HepG2 (cell line): ENCODE data around the gene FXYD4. TPM values are rescaled to one million over a fixed set of nuclear protein-coding genes. Genes with fewer than 3 reads are reported as not detected.

Experiments used
- ATF6 ChIP-seq: sonication (generic); formaldehyde crosslinking; conservative IDR thresholded peaks from 2 replicates; pipeline ENCODE4 v1.4.0; 2020; ENCODE audit warnings: missing genetic modification reagents
- BORCS8-MEF2B ChIP-seq: sonication (generic); formaldehyde crosslinking; IDR thresholded peaks from 2 replicates; pipeline ENCODE4 v1.8.0; 2022; ENCODE audit warnings: mild to moderate bottlenecking, missing genetic modification reagents
- ETV5 ChIP-seq: IDR thresholded peaks from 2 replicates; pipeline ENCODE4 v1.6.1; 2018; ENCODE audit warnings: missing biosample characterization, missing genetic modification reagents, inconsistent platforms, borderline replicate concordance
- GFI1 ChIP-seq: sonication (generic); formaldehyde crosslinking; IDR thresholded peaks from 2 replicates; pipeline ENCODE4 v1.5.0; 2020; ENCODE audit warnings: missing genetic modification reagents, mild to moderate bottlenecking, borderline replicate concordance
- HOXA3 ChIP-seq: sonication (generic); formaldehyde crosslinking; IDR thresholded peaks from 2 replicates; pipeline ENCODE4 v1.5.0; 2020; ENCODE audit warnings: missing genetic modification reagents
- KMT2B ChIP-seq: IDR thresholded peaks from 2 replicates; pipeline ENCODE4 v1.6.1; 2016; ENCODE audit warnings: missing genetic modification reagents, missing compliant biosample characterization
- MEIS2 ChIP-seq: sonication (generic); formaldehyde crosslinking; IDR thresholded peaks from 2 replicates; pipeline ENCODE4 v1.9.0; 2021; ENCODE audit warnings: mild to moderate bottlenecking, missing genetic modification reagents
- NFIB ChIP-seq: sonication (generic); formaldehyde crosslinking; IDR thresholded peaks from 2 replicates; pipeline ENCODE4 v1.9.0; 2021; ENCODE audit warnings: missing genetic modification reagents, mild to moderate bottlenecking, borderline replicate concordance
- NFRKB ChIP-seq: fragments of 450-650 bp; IDR thresholded peaks from 2 replicates; pipeline ENCODE4 v1.6.1; 2017
- PHF8 ChIP-seq: sonication (generic); formaldehyde crosslinking; IDR thresholded peaks from 2 replicates; pipeline ENCODE4 v1.5.0; 2020; ENCODE audit warnings: missing genetic modification reagents
- POGZ ChIP-seq: sonication (generic); formaldehyde crosslinking; IDR thresholded peaks from 2 replicates; pipeline ENCODE4 v1.4.0; 2020; ENCODE audit warnings: mild to moderate bottlenecking, missing genetic modification reagents
- RXRA ChIP-seq: sonication (generic); formaldehyde crosslinking; IDR thresholded peaks from 2 replicates; pipeline ENCODE4 v1.5.1; 2020; ENCODE audit warnings: missing genetic modification reagents
- SSRP1 ChIP-seq: IDR thresholded peaks from 2 replicates; pipeline ENCODE4 v1.6.1; 2016; ENCODE audit warnings: control low read depth
- TFDP1 ChIP-seq: IDR thresholded peaks from 2 replicates; pipeline ENCODE4 v1.6.1; 2016; ENCODE audit warnings: missing compliant biosample characterization, missing genetic modification reagents, borderline replicate concordance
- TRIM24 ChIP-seq: sonication (generic); formaldehyde crosslinking; IDR thresholded peaks from 2 replicates; pipeline ENCODE4 v1.8.0; 2022; ENCODE audit warnings: mild to moderate bottlenecking, missing genetic modification reagents
- ZNF446 ChIP-seq: sonication (generic); formaldehyde crosslinking; IDR thresholded peaks from 2 replicates; pipeline ENCODE4 v1.5.0; 2020; ENCODE audit warnings: mild to moderate bottlenecking, missing genetic modification reagents
- ZNF616 ChIP-seq: sonication (generic); formaldehyde crosslinking; IDR thresholded peaks from 2 replicates; pipeline ENCODE4 v1.5.0; 2020; ENCODE audit warnings: low read depth, mild to moderate bottlenecking, missing genetic modification reagents
- ZNF670 ChIP-seq: sonication (generic); formaldehyde crosslinking; IDR thresholded peaks from 2 replicates; pipeline ENCODE4 v1.8.0; 2022; ENCODE audit warnings: mild to moderate bottlenecking, missing genetic modification reagents, borderline replicate concordance
- ZNF784 ChIP-seq: sonication (generic); formaldehyde crosslinking; IDR thresholded peaks from 2 replicates; pipeline ENCODE4 v1.5.1; 2020; ENCODE audit warnings: missing genetic modification reagents, mild to moderate bottlenecking, borderline replicate concordance
- ZNF800 ChIP-seq: sonication (generic); formaldehyde crosslinking; IDR thresholded peaks from 2 replicates; pipeline ENCODE4 v1.4.0; 2020; ENCODE audit warnings: missing genetic modification reagents
- ZSCAN30 ChIP-seq: sonication (generic); formaldehyde crosslinking; IDR thresholded peaks from 2 replicates; pipeline ENCODE4 v1.5.0; 2020; ENCODE audit warnings: mild to moderate bottlenecking, missing genetic modification reagents
- polyA plus RNA-seq, 8 experiments: library from polyadenylated mRNA; depleted of rRNA in 3 of 8; stranded (reverse) in 7 of 8; unstranded in 1 of 8; fragments of >200 nt; fragmentation: Illumina TruSeq in 4 of 8; extraction: Trizol in 4 of 8; gene quantifications; 2 replicates each; pipeline versions ENCODE4 v1.2.1 to v1.2.3, GENCODE V29; 2011 to 2016; ENCODE audit warnings: low read depth in 4 of 8, missing spikeins in 1 of 8, mixed read lengths in 1 of 8; ENCODE audit not compliant: insufficient read depth in 1 of 8
- total RNA-seq, 5 experiments: library from RNA; depleted of rRNA; stranded (reverse); fragments of >200 nt; fragmentation: Illumina TruSeq; extraction: Trizol; gene quantifications; 2 replicates each; pipeline ENCODE4 v1.2.3, GENCODE V29; 2016; ENCODE audit warnings: low read depth in 1 of 5
- TF ChIP-seq, protein P1 (sequence below): sonication (generic); formaldehyde crosslinking; IDR thresholded peaks from 2 replicates; pipeline ENCODE4 v1.5.1; 2020; ENCODE audit warnings: missing genetic modification reagents, mild to moderate bottlenecking, borderline replicate concordance

The FXYD4 gene
- total and polyA plus RNA-seq, 2 of the 13 experiments (the other 11 are each of a cell fraction or from before 2014, with no cell fraction given) = not detected

DNA sequence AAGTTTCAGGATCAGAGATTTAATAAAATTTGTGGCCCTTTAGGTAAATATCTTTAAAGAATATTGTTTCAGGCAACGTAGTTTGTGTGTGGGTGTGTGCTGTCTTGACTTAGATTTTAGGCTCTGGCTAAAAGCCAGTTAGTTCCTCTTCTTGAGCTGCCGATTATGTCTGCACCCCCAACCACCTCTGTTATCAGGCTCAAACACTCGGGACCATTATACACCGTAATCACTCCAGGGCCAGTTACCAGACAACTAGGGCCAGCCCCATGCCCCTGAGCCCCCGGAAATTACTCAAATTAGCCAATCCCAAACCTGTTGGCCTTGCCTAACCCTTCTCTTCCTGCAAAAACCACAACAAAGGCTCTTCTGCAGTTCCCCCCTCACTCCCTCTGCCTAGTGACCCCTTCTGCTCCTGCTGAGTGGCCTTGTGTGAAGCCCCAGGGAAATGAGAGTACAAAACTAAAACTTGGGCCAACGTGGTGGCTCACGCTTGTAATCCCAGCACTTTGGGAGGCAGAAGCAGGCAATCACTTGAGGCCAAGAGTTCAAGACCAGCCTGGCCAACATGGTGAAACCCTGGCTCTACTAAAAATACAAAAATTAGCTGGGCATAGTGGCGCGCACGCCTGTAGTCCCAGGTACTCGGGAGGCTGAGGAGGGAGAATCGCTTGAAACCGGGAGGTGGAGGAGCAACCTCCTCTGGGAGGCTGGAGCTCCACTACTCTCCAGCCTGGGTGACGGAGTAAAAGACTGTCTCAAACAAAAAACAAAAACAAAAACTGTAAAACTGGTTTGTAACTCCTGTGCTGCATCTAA lies 46.7 kb downstream of the FXYD4 start (continued):
- no peak for TF ChIP-seq ZNF616
- TF ChIP-seq SSRP1 = no peak
- TF ChIP-seq BORCS8-MEF2B = no peak
- 0 out of 2 replicates have a peak, but pooled peaks have one; percentile 19 for TF ChIP-seq KMT2B
- no peak for TF ChIP-seq GFI1 (CRISPR knock-in tag)
- TF ChIP-seq RXRA (CRISPR knock-in tag) = peak; percentile 84; the same call in 1 of the 2 replicates
- TF ChIP-seq ATF6 (CRISPR knock-in tag) = no peak
- TF ChIP-seq ZNF670 (CRISPR knock-in tag) = no peak
- no peak; the same call in 1 of the 2 replicates for TF ChIP-seq TRIM24 (CRISPR knock-in tag)
- no peak for TF ChIP-seq PHF8 (CRISPR knock-in tag)
- no peak for TF ChIP-seq TFDP1 (CRISPR knock-in tag)
- peak; percentile 97 for TF ChIP-seq ETV5
- TF ChIP-seq NFRKB = no peak
- TF ChIP-seq ZSCAN30 (CRISPR knock-in tag) = no peak
- no peak for TF ChIP-seq MEIS2 (CRISPR knock-in tag)
- no peak for TF ChIP-seq NFIB (CRISPR knock-in tag)
- peak; percentile 70 for TF ChIP-seq HOXA3 (CRISPR knock-in tag)
- TF ChIP-seq ZNF784 (CRISPR knock-in tag) = no peak
- TF ChIP-seq ZNF800 (CRISPR knock-in tag) = no peak
- TF ChIP-seq, protein P1, sequence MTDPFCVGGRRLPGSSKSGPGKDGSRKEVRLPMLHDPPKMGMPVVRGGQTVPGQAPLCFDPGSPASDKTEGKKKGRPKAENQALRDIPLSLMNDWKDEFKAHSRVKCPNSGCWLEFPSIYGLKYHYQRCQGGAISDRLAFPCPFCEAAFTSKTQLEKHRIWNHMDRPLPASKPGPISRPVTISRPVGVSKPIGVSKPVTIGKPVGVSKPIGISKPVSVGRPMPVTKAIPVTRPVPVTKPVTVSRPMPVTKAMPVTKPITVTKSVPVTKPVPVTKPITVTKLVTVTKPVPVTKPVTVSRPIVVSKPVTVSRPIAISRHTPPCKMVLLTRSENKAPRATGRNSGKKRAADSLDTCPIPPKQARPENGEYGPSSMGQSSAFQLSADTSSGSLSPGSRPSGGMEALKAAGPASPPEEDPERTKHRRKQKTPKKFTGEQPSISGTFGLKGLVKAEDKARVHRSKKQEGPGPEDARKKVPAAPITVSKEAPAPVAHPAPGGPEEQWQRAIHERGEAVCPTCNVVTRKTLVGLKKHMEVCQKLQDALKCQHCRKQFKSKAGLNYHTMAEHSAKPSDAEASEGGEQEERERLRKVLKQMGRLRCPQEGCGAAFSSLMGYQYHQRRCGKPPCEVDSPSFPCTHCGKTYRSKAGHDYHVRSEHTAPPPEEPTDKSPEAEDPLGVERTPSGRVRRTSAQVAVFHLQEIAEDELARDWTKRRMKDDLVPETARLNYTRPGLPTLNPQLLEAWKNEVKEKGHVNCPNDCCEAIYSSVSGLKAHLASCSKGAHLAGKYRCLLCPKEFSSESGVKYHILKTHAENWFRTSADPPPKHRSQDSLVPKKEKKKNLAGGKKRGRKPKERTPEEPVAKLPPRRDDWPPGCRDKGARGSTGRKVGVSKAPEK (CRISPR knock-in tag) = no peak
- TF ChIP-seq POGZ (CRISPR knock-in tag) = peak; percentile 67
- TF ChIP-seq ZNF446 (CRISPR knock-in tag) = no peak
